HG02678 (cell line): ENCODE measurements around the gene TSPAN1.
A peak's percentile ranks its signal among the peaks of the same experiment; 100 is the strongest.
"Not testable (repeated sequence)": the region's sequence is repeated elsewhere in the genome, so short reads cannot be mapped to it uniquely, and the experiment has no call there.

Source experiments
- ATAC-seq: cut with Tn5 transposase; IDR thresholded peaks from one replicate; pipeline ENCODE4 v1.9.1; 2021; ENCODE audit warnings: mild to moderate bottlenecking, moderate library complexity; ENCODE audit not compliant: unreplicated experiment

TSPAN1 gene

DNA sequence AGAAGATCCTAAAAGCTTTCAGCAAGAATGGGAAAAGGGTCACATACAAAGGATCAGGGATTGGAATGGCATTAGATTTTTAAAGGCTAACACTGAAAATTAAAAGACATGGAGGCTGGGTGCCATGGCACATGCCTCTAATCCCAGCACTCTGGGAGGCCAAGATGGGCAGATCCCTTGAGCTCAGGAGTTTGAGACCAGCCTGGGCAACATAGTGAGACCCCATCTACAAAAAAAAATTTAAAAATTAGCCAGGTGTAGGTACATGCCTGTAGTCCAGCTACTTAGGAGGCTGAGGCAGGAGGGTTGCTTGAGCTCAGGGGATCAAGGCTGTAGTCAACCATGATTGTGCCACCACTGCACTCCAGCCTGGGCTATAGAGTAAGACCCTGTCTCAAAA is 40.6 kb downstream of the TSPAN1 start:
- no peak for ATAC-seq

DNA sequence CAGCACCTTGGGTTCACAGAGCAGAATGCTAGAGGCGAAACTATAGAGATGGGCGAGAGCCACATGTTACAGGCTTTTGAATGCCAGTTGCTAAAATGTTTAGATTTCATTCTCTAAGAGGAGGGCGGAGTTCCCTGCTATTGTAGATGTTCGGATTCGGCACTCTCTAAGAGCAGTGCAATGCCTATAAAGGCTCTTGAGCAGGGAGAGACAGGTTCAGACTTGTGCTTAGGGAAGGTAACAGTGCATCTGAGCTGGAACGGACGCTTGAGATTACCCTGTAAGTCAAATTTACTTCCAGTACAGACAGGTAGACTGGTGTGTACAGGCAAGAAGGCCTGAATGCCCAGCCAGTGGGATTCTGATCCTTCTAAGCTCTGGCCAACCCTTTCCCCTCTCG is 43.6 kb downstream of the TSPAN1 start:
- no peak for ATAC-seq

DNA sequence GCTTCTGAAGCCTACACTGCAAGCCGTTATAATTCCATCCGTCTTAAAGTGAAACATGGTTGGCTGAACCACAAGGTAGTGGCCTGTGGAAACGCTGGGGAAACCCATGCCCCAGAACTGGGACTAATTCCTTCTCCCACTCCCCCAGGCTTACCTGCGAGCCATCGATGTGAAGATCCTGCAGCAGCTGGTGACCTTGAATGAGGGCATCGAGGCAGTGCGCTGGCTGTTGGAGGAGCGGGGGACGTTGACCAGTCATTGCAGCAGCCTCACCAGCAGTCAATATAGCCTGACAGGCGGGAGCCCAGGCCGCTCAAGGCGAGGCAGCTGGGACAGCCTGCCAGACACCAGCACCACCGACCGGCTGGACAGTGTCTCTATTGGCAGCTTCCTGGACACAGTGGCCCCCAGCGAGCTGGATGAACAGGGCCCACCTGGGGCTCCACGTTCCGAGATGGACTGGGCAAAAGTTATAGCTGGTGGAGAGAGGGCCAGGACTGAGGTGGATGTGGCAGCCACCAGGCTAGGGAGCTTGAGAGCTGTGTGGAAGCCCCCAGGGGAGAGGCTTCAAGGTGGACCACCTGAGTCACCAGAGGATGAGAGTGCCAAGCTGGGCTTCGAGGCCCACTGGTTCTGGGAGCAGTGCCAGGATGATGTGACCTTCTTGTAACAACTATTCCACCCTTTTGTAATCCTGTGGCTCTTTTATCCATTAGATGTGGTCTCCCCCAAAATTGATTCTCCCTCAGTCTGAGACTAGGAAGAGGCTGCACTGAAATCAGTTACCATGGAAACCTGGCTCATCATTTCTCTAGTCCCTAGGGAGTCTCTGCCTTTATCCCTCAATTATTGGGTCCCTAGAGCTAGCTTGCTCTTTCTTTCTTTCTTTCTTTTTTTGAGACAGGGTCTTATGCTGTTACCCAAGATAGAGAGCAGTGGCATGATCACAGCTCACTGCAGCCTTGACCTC is 44.9 kb downstream of the TSPAN1 start:
- no peak for ATAC-seq

DNA sequence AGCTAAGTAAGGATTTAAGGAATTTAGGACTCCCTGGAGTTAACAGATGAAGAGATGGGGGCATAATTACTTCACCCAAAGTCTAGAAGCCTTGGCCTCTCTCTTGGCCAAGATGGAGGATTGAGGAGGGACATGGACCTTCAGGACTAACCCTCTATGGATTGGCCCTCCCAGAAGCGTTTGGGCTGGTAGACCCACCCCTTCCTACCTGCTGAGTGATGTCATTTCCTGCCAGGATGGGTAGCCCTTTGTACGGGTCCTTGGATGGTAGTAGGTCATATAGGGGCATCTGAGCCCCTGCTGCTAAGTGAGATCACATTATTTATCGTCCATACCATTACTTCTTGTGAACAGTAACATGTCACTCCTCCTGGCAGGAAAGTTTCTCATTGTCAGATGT is 45.9 kb downstream of the TSPAN1 start:
- ATAC-seq: no peak

DNA sequence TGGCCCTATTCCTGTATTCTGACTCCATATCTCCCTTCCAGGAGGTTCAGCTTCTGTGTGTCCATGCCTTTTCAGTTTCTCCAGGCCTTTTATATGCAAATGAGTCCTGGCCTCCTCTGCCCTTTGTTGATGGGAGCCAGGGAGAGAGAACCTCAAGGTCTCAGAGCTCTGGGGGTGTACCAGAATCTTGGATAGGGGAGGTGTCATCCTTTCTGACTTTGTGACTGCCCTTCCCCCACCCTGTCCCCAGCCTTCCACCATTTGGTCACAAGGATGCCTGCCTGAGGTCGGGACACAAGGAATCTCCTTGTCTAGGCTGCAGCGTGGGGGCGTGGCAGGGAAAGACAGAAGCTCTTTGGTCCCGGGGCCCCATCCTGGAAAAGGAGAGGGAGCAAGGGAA is 46.9 kb downstream of the TSPAN1 start:
- no peak for ATAC-seq

DNA sequence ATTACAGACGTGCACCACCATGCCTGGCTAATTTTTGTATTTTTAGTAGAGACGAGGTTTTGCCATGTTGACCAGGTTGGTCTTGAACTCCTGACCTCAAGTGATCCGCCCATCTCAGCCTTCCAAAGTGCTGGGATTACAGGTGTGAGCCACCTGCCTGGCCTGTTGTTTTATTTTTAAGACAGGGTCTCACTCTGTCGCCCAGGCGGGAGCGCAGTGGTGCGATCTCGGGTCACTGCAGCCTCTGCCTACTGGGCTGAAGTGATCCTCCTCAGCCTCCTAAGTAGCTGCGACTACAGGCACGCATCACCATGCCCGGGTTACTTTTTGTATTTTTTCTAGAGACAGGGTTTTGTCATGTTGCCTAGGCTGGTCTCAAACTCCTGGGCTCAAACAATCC is 48.2 kb downstream of the TSPAN1 start:
- ATAC-seq: not testable (repeated sequence)

DNA sequence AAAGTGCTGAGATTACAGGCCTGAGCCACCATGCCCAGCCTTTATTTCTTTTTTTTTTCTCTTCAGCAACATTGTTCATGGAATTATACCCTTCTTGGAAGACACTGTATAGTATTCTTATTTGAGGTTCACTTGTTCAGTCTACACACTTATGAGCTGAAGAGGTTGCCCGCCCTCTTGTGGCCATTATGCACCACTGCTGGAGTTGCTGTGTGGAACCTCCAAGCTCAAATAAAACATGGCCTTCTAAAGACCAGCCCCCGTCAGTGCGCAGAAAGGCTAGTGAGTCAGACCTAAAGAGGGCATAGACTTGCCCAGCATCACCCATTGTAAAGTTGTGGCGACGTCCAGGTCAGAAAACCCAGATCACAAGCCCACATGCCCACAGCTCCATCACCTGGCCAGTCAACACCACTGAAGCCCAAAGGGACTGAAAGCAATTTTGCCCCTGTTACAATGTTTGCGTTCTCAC is 48.6 kb downstream of the TSPAN1 start:
- peak; percentile 61 for ATAC-seq

DNA sequence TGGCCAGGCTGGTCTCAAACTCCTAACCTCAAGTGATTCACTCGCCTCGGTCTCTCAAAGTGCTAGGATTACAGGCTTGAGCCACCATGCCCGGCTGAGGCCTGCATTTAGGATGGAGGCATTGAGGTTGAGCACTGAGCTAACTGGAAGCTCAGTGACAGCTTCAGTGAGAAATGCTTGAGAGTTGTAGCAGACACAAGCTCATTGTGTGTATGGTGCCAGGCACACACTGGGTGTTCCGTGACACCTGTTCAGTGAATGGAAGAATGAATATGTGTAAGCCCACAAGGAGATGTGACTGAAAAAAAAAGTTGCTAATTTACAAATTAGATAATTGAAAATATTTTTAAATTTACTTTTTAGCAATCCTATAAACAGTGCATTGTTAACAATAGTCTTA is 50.1 kb downstream of the TSPAN1 start:
- no peak for ATAC-seq

DNA sequence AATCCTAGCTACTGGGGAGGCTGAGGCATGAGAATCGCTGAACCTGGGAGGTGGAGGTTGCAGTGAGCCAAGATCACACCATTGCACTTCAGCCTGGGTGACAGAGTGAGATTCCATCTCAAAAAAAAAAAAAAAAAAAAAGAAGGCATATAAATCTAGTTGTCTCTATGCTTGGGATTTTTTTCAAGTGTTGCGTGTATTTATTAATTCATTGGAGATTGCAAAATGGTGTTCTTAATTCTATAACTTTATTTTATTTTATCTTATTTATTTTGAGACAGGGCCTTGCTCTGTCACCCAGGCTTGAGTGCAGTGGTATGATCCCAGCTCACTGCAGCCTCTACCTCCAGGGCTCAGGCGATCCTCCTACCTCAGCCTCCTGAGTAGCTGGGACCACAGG is 56.3 kb downstream of the TSPAN1 start:
- ATAC-seq: not testable (repeated sequence)
